K562 (cell line): ENCODE measurements around the gene PRKAR2B. TPM values are rescaled to one million over a fixed set of nuclear protein-coding genes. Genes with fewer than 3 reads are reported as not detected.

ENCODE experiments used
- ARID3B ChIP-seq: fragments of 250-450 bp; sonication (Bioruptor Pico); IDR thresholded peaks from 2 replicates; pipeline ENCODE4 v1.4.0; 2020; ENCODE audit warnings: borderline replicate concordance
- DNMT1 ChIP-seq: fragments of 450-650 bp; IDR thresholded peaks from 2 replicates; pipeline ENCODE4 v1.6.1; 2016; ENCODE audit warnings: antibody characterized with exemption, mild to moderate bottlenecking
- NCOA6 ChIP-seq: fragments of 450-650 bp; IDR thresholded peaks from 2 replicates; pipeline ENCODE4 v1.6.1; 2017; ENCODE audit warnings: mild to moderate bottlenecking
- NFATC3 ChIP-seq: fragments of 450-650 bp; IDR thresholded peaks from 2 replicates; pipeline ENCODE4 v1.6.1; 2017; ENCODE audit warnings: mild to moderate bottlenecking
- POLR2AphosphoS5 ChIP-seq: IDR thresholded peaks from 2 replicates; pipeline ENCODE4 v1.6.1; 2011; ENCODE audit warnings: mild to moderate bottlenecking, low read depth, low read length, moderate library complexity; ENCODE audit not compliant: control insufficient read depth, insufficient read depth
- PTTG1 ChIP-seq: fragments of 450-650 bp; IDR thresholded peaks from 2 replicates; pipeline ENCODE4 v1.6.1; 2016; ENCODE audit warnings: low read depth, mild to moderate bottlenecking, missing genetic modification characterization, missing compliant biosample characterization
- RBM22 ChIP-seq: fragments of 200-400 bp; formaldehyde crosslinking; IDR thresholded peaks from 2 replicates; pipeline ENCODE4 v1.6.1; 2018; ENCODE audit warnings: low read length, low read depth; ENCODE audit not compliant: poor library complexity, severe bottlenecking
- SIN3A ChIP-seq, 2 experiments: fragments of 150-350 bp in 1 of 2; IDR thresholded peaks; 2 replicates each; pipeline ENCODE4 v1.6.1; 2011 to 2016; ENCODE audit warnings: borderline replicate concordance in 2 of 2, low read depth in 2 of 2, low read length in 2 of 2, mild to moderate bottlenecking in 2 of 2, moderate library complexity in 2 of 2; ENCODE audit not compliant: control insufficient read depth in 1 of 2
- TFAM ChIP-seq: fragments of 250-450 bp; sonication (Bioruptor Pico); conservative IDR thresholded peaks from 2 replicates; pipeline ENCODE4 v1.5.0; 2021; ENCODE audit warnings: mild to moderate bottlenecking, moderate library complexity
- UBTF ChIP-seq, 2 experiments: IDR thresholded peaks; 2 replicates each; pipeline ENCODE4 v1.6.1; 2012; ENCODE audit warnings: improper control_type of control experiment in 2 of 2, low read depth in 2 of 2, low read length in 2 of 2, borderline replicate concordance in 1 of 2
- WHSC1 ChIP-seq: IDR thresholded peaks from one replicate; pipeline ENCODE4 v1.6.1; 2012; ENCODE audit warnings: low read length, control low read depth, inconsistent platforms
- ZBTB49 ChIP-seq: sonication (generic); formaldehyde crosslinking; IDR thresholded peaks from 2 replicates; pipeline ENCODE4 v1.8.0; 2022; ENCODE audit warnings: missing genetic modification reagents, mild to moderate bottlenecking, borderline replicate concordance
- ZNF398 ChIP-seq: fragments of 250-450 bp; sonication (Bioruptor Pico); IDR thresholded peaks from 2 replicates; pipeline ENCODE4 v1.8.0; 2021; ENCODE audit warnings: moderate library complexity, mild to moderate bottlenecking, inconsistent platforms
- polyA plus RNA-seq, 8 experiments: library from polyadenylated mRNA; depleted of rRNA in 4 of 8; stranded (reverse) in 5 of 8; unstranded in 3 of 8; fragments of >200 nt; fragmentation: Nextera tagmentation in 2 of 8; fragmentation: Illumina TruSeq in 1 of 8; extraction: Ambion mirVana in 2 of 8; extraction: Trizol in 1 of 8; gene quantifications; 2 replicates each; pipeline versions ENCODE4 v1.2.1 to v1.2.3, GENCODE V29; 2011 to 2014; ENCODE audit warnings: inconsistent platforms in 1 of 8, missing spikeins in 1 of 8
- total RNA-seq, 7 experiments: library from RNA; depleted of rRNA in 6 of 7; stranded (reverse); fragments of >200 nt in 6 of 7; fragmentation: Illumina TruSeq in 2 of 7; extraction: Trizol in 2 of 7; gene quantifications; 2 replicates each; pipeline versions ENCODE4 v1.2.1 to v1.2.3, GENCODE V29; 2011 to 2021; ENCODE audit warnings: low replicate concordance in 1 of 7

Gene PRKAR2B
- total and polyA plus RNA-seq, 9 of the 15 experiments (the other 6 are each of a cell fraction or from before 2014, with no cell fraction given), result 59.0 to 173 (median 129) TPM

- TF ChIP-seq UBTF (IDR thresholded peaks at IDR 0.05; ENCODE audit: borderline replicate concordance in 1 of 2, low read depth in 2 of 2, low read length in 2 of 2), result peak; percentile 72 to 78; a peak in 2 of 4 replicates
- TF ChIP-seq PTTG1, result no peak
- no peak for TF ChIP-seq TFAM (CRISPR knock-in tag)
- TF ChIP-seq RBM22, result no peak
- no peak for TF ChIP-seq ZNF398 (CRISPR knock-in tag)
- no peak for TF ChIP-seq WHSC1
- no peak for TF ChIP-seq DNMT1
- TF ChIP-seq ARID3B, result 0 out of 2 replicates have a peak, but pooled peaks have one; percentile 5
- TF ChIP-seq ZBTB49, result no peak
- TF ChIP-seq POLR2AphosphoS5, result no peak
- no peak for TF ChIP-seq NFATC3
- no peak for TF ChIP-seq NCOA6
- no peak for TF ChIP-seq SIN3A (IDR thresholded peaks at IDR 0.05; ENCODE audit: borderline replicate concordance in 2 of 2, control insufficient read depth in 1 of 2, low read depth in 2 of 2, low read length in 2 of 2)
Measured at GRCh38 chr7:107079212-107079940, 34.9 kb downstream of the PRKAR2B start (continued).
